Activated CD8-positive, alpha-beta T cell treated with anti-CD3 and anti-CD28 coated beads for 36 hours (primary cell): Measurements from ENCODE around the gene RAB4B. TPM values are rescaled to one million over a fixed set of nuclear protein-coding genes. Genes with fewer than 3 reads are reported as not detected.
"Not testable (repeated sequence)": the region's sequence is repeated elsewhere in the genome, so short reads cannot be mapped to it uniquely, and the experiment has no call there.

Experiments used
- ATAC-seq: fragments of 200-7000 bp; cut with Tn5 transposase; one replicate; pipeline ENCODE4 v1.10.0; 2021; ENCODE audit warnings: mild to moderate bottlenecking, moderate library complexity
- CTCF ChIA-PET: fragments of 350-600 bp; sonication (Branson Sonifier 250); formaldehyde crosslinking; loops from one replicate; lab custom pipeline; 2021; ENCODE audit warnings: antibody characterized with exemption; lab: Charles Lee
- POLR2A ChIA-PET: fragments of 350-600 bp; sonication (Branson Sonifier 250); formaldehyde crosslinking; loops from one replicate; lab custom pipeline; 2021; ENCODE audit warnings: antibody characterized with exemption; lab: Charles Lee
- DNase-seq: peaks from one replicate; pipeline ENCODE4 v3.0.0-alpha.2; 2020
- H3K27ac Mint-ChIP-seq: one replicate; pipeline ENCODE4 v1.8.0; 2021; ENCODE audit warnings: mild to moderate bottlenecking, mixed read lengths
- H3K27me3 Mint-ChIP-seq: one replicate; pipeline ENCODE4 v1.8.0; 2021; ENCODE audit warnings: mixed read lengths
- H3K36me3 Mint-ChIP-seq: one replicate; pipeline ENCODE4 v1.8.0; 2021; ENCODE audit warnings: low read depth, mixed read lengths
- H3K4me1 Mint-ChIP-seq: one replicate; pipeline ENCODE4 v1.8.0; 2021; ENCODE audit warnings: low read depth, mixed read lengths
- H3K4me3 Mint-ChIP-seq: one replicate; pipeline ENCODE4 v1.8.0; 2021; ENCODE audit warnings: mild to moderate bottlenecking, moderate library complexity, mixed read lengths
- H3K9me3 Mint-ChIP-seq: one replicate; pipeline ENCODE4 v1.8.0; 2021; ENCODE audit warnings: mixed read lengths
- CTCF ChIP-seq: fragments of 200-600 bp; IDR thresholded peaks from one replicate; pipeline ENCODE4 v1.8.0; 2022; ENCODE audit warnings: antibody characterized with exemption, mild to moderate bottlenecking
- intact Hi-C: fragments of 100-400 bp; cut with micrococcal nuclease; formaldehyde crosslinking; loops from one replicate; pipeline ENCODE4 v1.10.0; 2022
- total RNA-seq, 2 experiments: library from RNA; stranded (reverse); gene quantifications; one replicate each; pipeline ENCODE4 v1.2.3, GENCODE V29; 2021

The RAB4B gene
- total RNA-seq, 2 experiments from 2014 or later, result 39.7 to 42.3 TPM

GRCh38 chr19:40813182-40813581, 35.1 kb downstream of the RAB4B start:
- ATAC-seq (no peak), DNase-seq (no peak)
- Mint-ChIP-seq H3K36me3 (peaks cover 3% of the 10 kb centered on the region), H3K27ac (no peak overlapping the region), H3K27me3 (no peaks in the 10 kb centered on the region), H3K9me3 (no peaks in the 10 kb centered on the region), H3K4me1 (peaks cover 24% of the 10 kb centered on the region), H3K4me3 (no peak overlapping the region)
- TF ChIP-seq CTCF, result no peak
- CTCF ChIA-PET, result no interaction called here
- POLR2A ChIA-PET, result no interaction called here
- intact Hi-C loops, result no loop called here

- Mint-ChIP-seq H3K36me3 (no peaks in the 10 kb centered on the region), H3K9me3 (no peaks in the 10 kb centered on the region), H3K27ac (no peak overlapping the region), H3K4me3 (no peak overlapping the region), H3K27me3 (no peaks in the 10 kb centered on the region), H3K4me1 (peaks cover 33% of the 10 kb centered on the region)
- no peak for ATAC-seq
- ChIA-PET CTCF (no interaction called here), POLR2A (no interaction called here)
- TF ChIP-seq CTCF, result no peak
- intact Hi-C loops, result loop anchor here (5.0 kb wide), 1 partner anchor 153 kb away; no protein-coding TSS in a partner anchor
- DNase-seq, result no peak
Observed at GRCh38 chr19:40815223-40815622, 37.2 kb downstream of the RAB4B start.

- not testable (repeated sequence) for H3K9me3 Mint-ChIP-seq, H3K27me3 Mint-ChIP-seq, H3K36me3 Mint-ChIP-seq
- peaks cover 20% of the 10 kb centered on the region for H3K4me1 Mint-ChIP-seq
- ATAC-seq (peak; percentile 96), DNase-seq (peak; percentile 86)
- POLR2A ChIA-PET, result interaction anchor here (0.6 to 2.1 kb wide), 3 partner anchors 64 to 156 kb away, joined by 3 to 8 read pairs (median 3); no protein-coding TSS in a partner anchor
- peak overlapping the region; percentile 53 for H3K27ac Mint-ChIP-seq
- CTCF ChIA-PET, result interaction anchor here (0.8 to 3.1 kb wide), 17 partner anchors 9 to 270 kb away, joined by 3 to 42 read pairs (median 4); partner anchors contain the start of genes ACTMAP, COQ8B, ITPKC and RAB4B
- H3K4me3 Mint-ChIP-seq, result peak overlapping the region; percentile 59
- TF ChIP-seq CTCF, result peak; percentile 48
- intact Hi-C loops, result loop anchor here (5.0 kb wide), 1 partner anchor 156 kb away; no protein-coding TSS in a partner anchor
Observed at GRCh38 chr19:40818480-40819399, 40.7 kb downstream of the RAB4B start.

GRCh38 chr19:40819479-40820234, 41.6 kb downstream of the RAB4B start:
- TF ChIP-seq CTCF, result peak; percentile 86
- not testable (repeated sequence) for H3K9me3 Mint-ChIP-seq, ATAC-seq, H3K36me3 Mint-ChIP-seq, H3K4me3 Mint-ChIP-seq, H3K27me3 Mint-ChIP-seq
- intact Hi-C loops, result loop anchor here (5.0 kb wide), 1 partner anchor 157 kb away; no protein-coding TSS in a partner anchor
- Mint-ChIP-seq H3K27ac (peak overlapping the region; percentile 38), H3K4me1 (peaks cover 20% of the 10 kb centered on the region)
- ChIA-PET CTCF (interaction anchor here (0.6 to 3.1 kb wide), 20 partner anchors 10 to 271 kb away, joined by 3 to 42 read pairs (median 4); partner anchors contain the start of genes ACTMAP, COQ8B, ITPKC and RAB4B), POLR2A (interaction anchor here (1.0 to 2.1 kb wide), 2 partner anchors 128 to 156 kb away, joined by 3 to 8 read pairs; no protein-coding TSS in a partner anchor)
- peak; percentile 73 for DNase-seq
